NCI-H1105 treated with DMSO at 0.1 percent for 48 hours (cell line): ENCODE data around the gene TMUB1.

Experiments used
- DNase-seq: peaks from one replicate; lab custom pipeline; 2025; lab: John Stamatoyannopoulos, UW

The TMUB1 gene

DNA sequence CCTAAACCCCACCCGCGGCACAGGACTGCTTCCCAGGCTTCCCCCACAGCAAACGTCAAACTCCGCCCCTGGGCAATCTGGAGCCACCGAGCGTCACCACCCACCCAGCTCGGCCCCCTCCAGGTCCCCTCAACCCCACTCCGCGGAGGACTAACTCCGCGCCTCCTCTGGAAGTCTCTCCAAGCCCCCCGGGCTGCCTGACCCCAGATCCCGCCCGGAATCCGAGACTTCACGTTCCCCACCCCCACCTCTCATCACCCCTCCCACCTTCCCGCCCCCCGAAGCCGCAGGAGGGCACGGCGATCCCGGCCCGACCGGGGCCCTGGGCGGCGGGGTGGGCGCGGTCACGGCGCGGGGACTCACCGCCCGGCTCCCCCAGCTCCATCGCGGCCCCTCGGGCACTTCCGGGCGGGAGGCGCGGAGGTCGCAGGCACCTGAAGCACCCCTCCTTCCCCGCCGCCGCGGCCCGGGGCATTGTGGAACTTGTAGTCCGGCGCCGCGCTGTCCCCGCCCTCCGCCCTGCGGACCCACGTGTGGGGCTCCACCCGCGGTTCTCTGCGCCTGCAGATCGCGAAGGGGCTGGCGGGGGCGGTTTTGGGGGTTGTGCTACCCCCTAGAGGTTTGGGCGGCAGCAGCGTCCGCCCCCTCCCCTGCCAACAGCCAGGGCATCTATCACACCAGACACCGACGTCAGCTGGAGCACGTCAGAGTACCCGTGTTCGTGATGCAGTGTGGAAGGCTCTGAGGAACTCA is at the start of gene TMUB1:
TMUB1 (minus strand) TSS at position 423 of the 753 bp plus-strand sequence. CDS start 930 bp downstream, outside the sequence.
- DNase-seq = peak; percentile 74

GRCh38 chr7:151132461-151133205 is 49.3 kb upstream of the TMUB1 start:
- DNase-seq = no peak

DNA sequence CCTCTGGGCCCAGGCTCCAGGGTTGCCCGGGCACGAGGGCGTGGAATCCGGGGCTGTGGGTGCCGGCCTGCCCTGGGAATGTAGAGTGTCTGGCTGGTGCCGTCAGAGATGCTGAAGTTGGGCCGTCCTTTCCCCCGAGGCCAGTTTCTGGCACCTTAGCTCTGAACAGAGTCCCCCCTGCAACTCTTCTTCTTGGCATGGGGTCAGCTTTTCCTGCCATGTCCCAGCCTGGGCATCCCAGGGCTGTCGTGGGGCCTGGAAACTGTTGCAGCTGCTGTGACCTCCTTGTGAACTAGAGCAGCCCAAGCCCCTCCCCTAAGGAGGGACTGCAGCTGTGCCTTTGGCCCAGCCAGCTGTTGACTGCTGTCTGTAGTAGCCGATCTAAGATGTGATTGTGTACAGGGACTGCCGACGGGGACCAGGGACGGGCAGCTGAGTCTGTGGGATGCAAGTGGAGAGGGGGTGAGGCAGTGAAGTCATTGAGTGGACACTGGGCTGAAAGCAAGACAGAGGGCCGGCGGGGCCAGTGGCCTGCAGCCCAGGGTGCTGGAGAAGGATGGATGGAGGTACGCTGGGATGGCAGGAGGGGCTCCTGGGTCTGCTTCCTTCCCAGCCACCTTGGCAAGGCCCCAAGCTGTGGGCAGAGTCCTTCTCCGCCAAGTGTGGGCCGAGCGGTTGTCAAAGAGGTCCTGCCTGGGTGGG is 48.5 kb upstream of the TMUB1 start:
- no peak for DNase-seq

- peak; percentile 5 for DNase-seq
Measured at GRCh38 chr7:151131224-151131591, 47.9 kb upstream of the TMUB1 start.

GRCh38 chr7:151130741-151131157 is 47.5 kb upstream of the TMUB1 start:
- no peak for DNase-seq

DNA sequence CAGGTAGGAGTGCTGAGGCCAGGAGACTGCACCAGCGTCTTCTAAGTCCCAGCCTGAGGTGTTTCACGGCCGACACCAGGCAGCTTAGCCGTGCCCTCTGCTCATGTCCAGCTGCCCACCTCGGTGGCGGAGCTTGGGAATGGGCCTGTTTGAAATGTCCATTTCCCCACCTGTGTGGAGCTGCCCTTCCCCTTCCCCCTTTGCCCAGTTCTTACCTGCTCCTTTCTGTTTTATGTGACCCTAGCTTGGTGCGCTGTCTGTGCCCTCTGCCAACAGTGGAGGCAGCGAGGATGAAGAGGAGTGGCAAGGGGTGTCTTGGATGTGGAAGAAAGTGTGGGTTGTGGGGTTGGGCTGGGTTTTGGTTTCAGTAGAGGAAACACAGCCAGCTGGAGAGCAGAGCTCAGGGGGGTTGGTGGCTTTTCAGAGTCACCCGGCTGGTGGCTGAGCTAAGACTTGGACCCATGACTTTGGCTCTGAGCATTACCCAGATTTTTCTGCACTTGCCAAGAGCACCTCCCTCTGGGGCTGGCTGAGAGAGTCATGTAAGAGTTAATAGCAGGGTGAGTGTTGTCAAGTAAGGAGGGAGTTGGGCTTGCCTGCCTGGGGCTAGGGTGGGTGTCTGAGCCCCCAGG is 46.8 kb upstream of the TMUB1 start:
- no peak for DNase-seq

- DNase-seq = no peak
Measured at GRCh38 chr7:151129117-151129959, 46.0 kb upstream of the TMUB1 start.

DNA sequence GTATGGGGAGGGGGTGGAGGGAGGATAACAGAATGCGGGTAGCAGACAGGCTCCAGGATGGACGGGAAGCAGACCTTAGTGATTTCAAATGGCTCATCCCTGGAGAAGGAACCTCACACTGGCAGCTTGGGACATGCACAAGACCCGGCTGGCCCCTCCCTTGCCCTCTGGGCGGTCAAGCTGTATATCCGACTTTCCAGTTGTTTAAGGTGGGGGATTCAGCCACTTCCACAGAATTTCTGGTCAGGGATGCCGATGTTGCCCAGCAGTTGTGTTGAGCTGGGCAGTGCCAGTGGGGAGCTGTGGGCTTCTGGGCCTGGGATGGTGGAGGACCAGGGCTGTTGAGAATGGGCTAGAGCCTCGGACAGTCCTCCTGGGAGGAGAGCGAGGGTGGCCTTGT is 45.4 kb upstream of the TMUB1 start:
- DNase-seq = no peak

DNA sequence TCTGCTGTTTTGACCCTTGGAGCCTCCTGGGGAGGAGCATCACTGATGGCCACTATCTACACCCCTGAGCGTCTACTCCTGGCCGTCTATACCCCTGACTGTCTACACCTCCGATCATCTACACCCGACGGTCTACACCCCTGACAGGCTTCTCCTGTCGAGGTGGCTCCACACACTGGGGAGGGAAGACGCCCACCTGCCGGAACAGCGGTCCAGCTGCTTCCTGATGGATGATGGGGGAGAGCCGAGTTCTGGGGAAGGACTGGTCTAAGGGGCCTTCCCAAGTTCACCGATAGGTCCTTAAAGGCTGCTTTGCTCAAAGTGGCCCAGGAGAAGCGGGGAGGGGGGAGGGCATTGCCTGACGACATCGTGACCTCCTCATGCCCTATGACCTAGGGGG is 44.9 kb upstream of the TMUB1 start:
- no peak for DNase-seq

- DNase-seq = peak; percentile 50
Measured at GRCh38 chr7:151126491-151127137, 43.3 kb upstream of the TMUB1 start.

- DNase-seq = peak; percentile 55
Measured at GRCh38 chr7:151125846-151126481, 42.7 kb upstream of the TMUB1 start.

DNA sequence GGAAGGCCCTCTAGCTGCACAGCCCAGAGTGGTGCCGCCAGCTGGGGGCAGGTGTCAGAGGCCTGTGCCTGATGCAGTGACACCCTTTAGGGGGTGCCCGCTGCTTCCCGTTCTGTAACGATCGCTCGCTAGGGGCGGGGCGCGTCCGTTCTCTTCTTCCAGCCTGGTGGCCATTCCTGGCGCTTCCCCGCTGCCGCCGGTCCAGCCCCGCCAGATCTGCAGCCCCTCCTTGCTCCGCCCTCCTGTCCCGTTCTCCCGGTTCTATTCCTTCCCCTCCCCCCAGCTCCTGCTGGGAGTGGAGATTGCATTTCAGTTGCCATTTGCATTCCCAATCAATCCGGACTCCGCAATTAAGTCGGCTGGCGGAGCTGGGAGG is 42.2 kb upstream of the TMUB1 start:
- DNase-seq = peak; percentile 59

DNA sequence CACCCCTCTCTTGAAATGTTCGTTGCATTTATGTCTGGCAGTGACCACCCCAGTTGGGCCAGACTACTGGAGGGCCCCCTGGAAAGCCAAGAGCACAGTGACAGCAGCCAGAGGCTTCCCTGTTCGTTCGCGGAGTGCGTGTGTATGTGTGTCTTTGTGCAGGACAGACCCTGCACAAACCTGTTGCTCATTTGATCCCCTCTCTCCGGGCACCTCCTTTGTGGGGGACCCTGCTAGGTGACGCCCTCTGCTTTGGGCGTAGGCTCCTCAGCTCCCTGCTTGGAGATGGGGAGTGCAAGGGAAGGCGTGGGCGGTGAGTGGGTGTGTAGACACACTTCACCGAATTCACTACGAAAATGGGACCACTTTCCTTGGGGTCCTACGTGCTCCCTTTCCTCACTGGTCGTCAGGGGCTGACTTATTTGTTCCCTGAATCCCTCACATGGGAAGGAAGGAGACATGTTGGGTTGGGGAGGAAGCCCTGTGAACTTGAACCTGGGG is 41.7 kb upstream of the TMUB1 start:
- DNase-seq = no peak

DNA sequence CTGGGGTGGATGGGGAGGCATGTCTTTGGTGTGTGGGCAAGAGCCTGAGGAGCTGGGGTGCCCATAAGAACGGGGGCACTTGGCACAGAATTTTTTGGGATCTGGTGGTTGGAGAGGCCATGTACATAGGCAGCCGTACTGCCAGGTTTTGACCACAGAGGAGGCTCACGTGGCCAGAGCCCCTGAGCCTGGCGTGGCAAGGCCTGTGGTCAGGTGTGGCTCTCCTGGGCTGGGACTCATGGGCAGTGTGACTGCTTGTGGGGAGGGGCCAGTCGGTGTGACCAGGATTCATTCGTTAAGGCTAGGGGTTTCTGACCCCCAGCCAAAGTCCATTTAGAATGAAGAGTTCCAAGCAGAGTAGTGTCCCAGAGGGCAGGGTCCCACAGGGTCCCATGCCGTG is 41.2 kb upstream of the TMUB1 start:
- DNase-seq = no peak

DNA sequence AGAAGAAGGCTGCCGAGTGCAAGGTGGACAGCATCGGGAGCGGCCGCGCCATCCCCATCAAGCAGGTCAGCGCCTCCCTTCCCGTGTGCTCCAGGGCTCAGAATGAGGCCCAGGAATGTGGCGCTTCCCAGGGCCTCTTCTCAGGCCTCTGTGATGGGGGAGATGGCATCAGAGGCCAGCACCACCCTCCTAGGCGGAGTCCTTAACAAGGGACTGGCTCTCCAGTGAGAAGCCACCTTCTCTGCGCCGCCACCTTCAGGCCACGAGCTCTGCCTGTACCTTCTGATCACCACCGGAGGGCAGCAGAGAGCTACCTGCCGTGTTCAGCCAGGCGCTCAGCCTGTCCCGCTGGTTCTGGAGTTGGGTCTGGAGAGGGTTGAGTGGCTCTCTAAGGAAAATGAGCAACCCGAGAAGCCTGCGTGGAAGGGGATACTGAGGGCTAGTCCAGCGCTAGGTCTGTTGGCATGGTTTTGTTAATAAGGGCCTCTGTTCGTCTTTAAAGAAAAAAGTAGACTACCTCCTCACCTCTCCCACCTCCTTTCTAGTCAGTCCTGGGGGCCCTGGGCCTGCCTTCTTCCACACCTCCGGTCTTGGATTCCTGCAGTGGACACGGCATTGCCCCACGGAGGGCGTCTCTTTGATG is 40.6 kb upstream of the TMUB1 start:
- DNase-seq = peak; percentile 69

DNA sequence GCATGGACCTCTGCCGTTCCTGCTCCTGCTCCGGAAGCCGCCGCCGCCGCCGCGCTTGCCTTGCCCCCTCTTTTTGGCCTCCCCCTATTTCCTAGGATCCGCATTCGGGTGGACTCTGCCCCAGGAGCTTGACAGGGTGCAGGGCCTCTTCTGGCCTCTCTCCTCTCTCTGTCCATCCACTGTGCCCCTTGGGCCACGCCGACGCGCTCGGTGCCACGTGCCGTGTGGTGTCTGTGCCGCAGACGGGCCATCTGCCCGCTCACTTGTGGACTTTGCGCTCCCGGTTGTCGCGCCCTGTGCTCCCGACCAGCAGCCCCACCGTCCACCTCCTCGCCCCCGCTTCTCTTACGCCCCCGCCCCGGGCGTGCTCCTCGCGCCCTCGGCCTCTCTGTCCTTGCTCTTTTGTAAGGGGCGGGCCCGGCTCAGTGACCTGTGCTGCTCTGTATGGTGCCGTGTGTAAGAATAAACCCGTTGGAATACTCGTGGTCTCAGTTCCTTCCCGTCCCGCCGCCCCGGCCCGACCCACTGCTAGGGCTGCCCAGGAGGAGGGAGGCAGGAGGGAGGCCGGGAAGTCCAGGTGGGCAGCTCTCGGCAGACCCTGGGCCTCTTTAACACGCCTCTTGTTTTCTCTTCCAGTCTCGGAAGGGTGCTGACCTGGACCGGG is 40.0 kb upstream of the TMUB1 start:
- no peak for DNase-seq

DNA sequence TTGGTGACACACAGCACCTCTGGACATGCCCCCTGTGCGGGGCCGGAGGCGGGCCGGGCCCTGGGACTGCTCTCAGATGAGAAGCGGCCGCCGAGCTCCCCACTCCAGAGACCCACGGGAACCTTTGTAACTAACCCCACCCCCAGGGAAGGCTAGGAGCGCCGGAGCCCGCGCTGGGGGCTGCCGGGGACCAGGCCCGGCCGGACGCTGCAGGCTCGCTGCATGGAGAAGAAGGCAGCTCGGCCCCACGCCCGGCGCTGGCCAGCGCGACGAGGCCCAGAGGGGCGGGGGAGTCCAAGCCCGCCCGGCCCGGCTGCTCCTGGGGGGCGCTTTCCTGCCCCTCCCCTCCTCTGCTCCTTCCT is 39.5 kb upstream of the TMUB1 start:
- no peak for DNase-seq

DNA sequence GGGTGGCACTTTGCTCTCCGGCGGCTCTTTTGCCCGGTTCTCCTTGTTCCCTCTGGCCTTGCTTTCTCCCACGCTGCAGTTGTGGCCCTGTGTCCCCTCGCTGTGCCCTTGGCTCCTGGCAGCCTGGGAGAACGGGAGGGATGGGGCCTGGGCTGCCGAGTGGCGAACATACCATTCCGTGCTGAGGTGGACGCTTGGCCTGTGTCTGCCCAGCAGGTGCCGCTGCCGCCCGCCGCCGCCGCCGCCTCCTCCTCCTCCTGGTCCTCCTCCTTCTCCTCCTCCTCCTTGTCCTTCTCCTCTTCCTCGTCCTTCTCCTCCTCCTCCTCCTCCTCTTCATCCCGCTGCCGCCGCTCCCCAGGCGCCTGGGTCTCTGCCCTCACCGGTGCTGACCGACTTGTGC is 39.0 kb upstream of the TMUB1 start:
- no peak for DNase-seq
